Measurements from ENCODE around the gene PCARE. TPM values are rescaled to one million over a fixed set of nuclear protein-coding genes. Genes with fewer than 3 reads are reported as not detected.

PCARE gene
- total and polyA plus RNA-seq, 2 donors (not counting 1 experiment from before 2014, with no cell fraction given), result not detected

DNA sequence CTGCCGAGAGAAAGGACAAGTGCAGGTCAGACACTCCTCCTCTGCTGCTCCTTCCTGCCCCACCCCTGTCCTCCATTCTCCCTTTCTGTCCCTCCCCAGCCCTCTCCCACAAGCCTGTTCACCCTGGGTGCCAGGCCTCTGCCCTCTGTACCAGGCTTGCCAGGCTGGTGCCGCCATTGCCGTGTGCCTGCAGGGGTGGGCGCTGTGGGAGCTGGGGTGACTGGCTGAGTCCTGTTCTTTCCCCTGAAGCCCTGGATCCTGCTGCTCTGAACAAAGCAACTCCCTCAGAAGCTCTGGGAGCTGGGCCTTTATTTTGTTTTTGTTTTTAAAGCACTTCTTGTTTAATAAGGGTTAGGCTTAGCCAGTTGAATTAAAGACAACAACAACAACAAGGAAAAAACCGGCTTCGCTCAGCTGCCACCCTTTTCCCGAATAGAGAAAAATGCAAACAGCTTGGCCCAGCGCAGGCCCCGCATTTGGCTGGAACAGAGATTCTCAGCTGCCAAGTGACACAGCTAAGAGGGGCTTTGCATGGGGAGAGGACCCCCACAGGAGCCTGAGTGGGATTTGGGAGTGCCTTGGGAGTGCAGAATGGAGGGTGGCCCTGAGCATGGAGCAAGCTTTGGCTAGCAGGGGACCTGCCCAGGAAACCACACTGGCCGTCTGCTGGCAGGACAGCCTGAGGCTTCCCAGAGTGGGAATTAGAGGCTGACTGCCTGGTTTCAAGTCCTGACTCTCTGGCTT, 9.1 kb downstream of the PCARE start:
- Histone ChIP-seq H3K36me3 (ENCODE audit: control insufficient read depth, insufficient read depth, low read length) (no peaks in the 10 kb centered on the region), H3K9me3 (ENCODE audit: control insufficient read depth, insufficient read depth, low read depth, low read length) (no peaks in the 10 kb centered on the region), H3K27me3 (ENCODE audit: control insufficient read depth, insufficient read depth, low read length) (peaks cover 3% of the 10 kb centered on the region), H3K4me2 (ENCODE audit: extremely low read depth, insufficient read depth, low read length) (no peak overlapping the region), H3K9ac (ENCODE audit: insufficient read depth, low read length) (no peak overlapping the region), H4K20me1 (ENCODE audit: control insufficient read depth, extremely low read depth, insufficient read depth, low read length) (no peaks in the 10 kb centered on the region), H3K27ac (ENCODE audit: insufficient read depth, low read length) (no peak overlapping the region), H3K4me1 (ENCODE audit: control insufficient read depth, extremely low read depth, insufficient read depth, low read length) (no peaks in the 10 kb centered on the region), H3K79me2 (ENCODE audit: control insufficient read depth, insufficient read depth, low read length) (no peaks in the 10 kb centered on the region), H3K4me3 (replicated peaks in 1 of 4; ENCODE audit: control extremely low read depth in 1 of 4, insufficient read depth in 1 of 4, low read depth in 3 of 4, low read length in 4 of 4) (no peak overlapping the region), H2AFZ (ENCODE audit: low read length) (peak overlapping the region; percentile 33)
- DNase-seq (ENCODE audit: low read depth in 2 of 2), result no peak
- TF ChIP-seq, protein P1, sequence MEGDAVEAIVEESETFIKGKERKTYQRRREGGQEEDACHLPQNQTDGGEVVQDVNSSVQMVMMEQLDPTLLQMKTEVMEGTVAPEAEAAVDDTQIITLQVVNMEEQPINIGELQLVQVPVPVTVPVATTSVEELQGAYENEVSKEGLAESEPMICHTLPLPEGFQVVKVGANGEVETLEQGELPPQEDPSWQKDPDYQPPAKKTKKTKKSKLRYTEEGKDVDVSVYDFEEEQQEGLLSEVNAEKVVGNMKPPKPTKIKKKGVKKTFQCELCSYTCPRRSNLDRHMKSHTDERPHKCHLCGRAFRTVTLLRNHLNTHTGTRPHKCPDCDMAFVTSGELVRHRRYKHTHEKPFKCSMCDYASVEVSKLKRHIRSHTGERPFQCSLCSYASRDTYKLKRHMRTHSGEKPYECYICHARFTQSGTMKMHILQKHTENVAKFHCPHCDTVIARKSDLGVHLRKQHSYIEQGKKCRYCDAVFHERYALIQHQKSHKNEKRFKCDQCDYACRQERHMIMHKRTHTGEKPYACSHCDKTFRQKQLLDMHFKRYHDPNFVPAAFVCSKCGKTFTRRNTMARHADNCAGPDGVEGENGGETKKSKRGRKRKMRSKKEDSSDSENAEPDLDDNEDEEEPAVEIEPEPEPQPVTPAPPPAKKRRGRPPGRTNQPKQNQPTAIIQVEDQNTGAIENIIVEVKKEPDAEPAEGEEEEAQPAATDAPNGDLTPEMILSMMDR (conservative IDR thresholded peaks at IDR 0.05 in 1 of 2, IDR thresholded peaks at IDR 0.05 in 1 of 2; ENCODE audit: low read depth in 1 of 2, low read length in 2 of 2), result no peak
- no peak for TF ChIP-seq EZH2 (IDR thresholded peaks at IDR 0.05; ENCODE audit: low read length, missing control alignments)

- Histone ChIP-seq H3K27me3 (ENCODE audit: control insufficient read depth, insufficient read depth, low read length) (peaks cover 3% of the 10 kb centered on the region), H2AFZ (ENCODE audit: low read length) (no peak overlapping the region)
Observed at GRCh38 chr2:29064746-29065067, 9.6 kb downstream of the PCARE start.

GRCh38 chr2:29064346-29064715, 10.0 kb downstream of the PCARE start:
- Histone ChIP-seq H3K36me3 (ENCODE audit: control insufficient read depth, insufficient read depth, low read length) (no peaks in the 10 kb centered on the region), H3K27me3 (ENCODE audit: control insufficient read depth, insufficient read depth, low read length) (peaks cover 3% of the 10 kb centered on the region), H2AFZ (ENCODE audit: low read length) (no peak overlapping the region), H3K4me2 (ENCODE audit: extremely low read depth, insufficient read depth, low read length) (peak overlapping the region; percentile 79), H3K9ac (ENCODE audit: insufficient read depth, low read length) (no peak overlapping the region), H3K4me3 (replicated peaks in 1 of 4; ENCODE audit: control extremely low read depth in 1 of 4, insufficient read depth in 1 of 4, low read depth in 3 of 4, low read length in 4 of 4) (no peak overlapping the region), H3K27ac (ENCODE audit: insufficient read depth, low read length) (no peak overlapping the region), H3K79me2 (ENCODE audit: control insufficient read depth, insufficient read depth, low read length) (no peaks in the 10 kb centered on the region), H4K20me1 (ENCODE audit: control insufficient read depth, extremely low read depth, insufficient read depth, low read length) (no peaks in the 10 kb centered on the region), H3K4me1 (ENCODE audit: control insufficient read depth, extremely low read depth, insufficient read depth, low read length) (no peaks in the 10 kb centered on the region), H3K9me3 (ENCODE audit: control insufficient read depth, insufficient read depth, low read depth, low read length) (no peaks in the 10 kb centered on the region)
- DNase-seq (ENCODE audit: low read depth in 2 of 2), result no peak
- TF ChIP-seq, protein P1 (conservative IDR thresholded peaks at IDR 0.05 in 1 of 2, IDR thresholded peaks at IDR 0.05 in 1 of 2; ENCODE audit: low read depth in 1 of 2, low read length in 2 of 2), result no peak
- no peak for TF ChIP-seq EZH2 (IDR thresholded peaks at IDR 0.05; ENCODE audit: low read length, missing control alignments)

More at GRCh38 chr2:29064746-29065067, 9.6 kb downstream of the PCARE start:
- Histone ChIP-seq H3K9me3 (ENCODE audit: control insufficient read depth, insufficient read depth, low read depth, low read length) (no peaks in the 10 kb centered on the region), H3K4me3 (replicated peaks in 1 of 4; ENCODE audit: control extremely low read depth in 1 of 4, insufficient read depth in 1 of 4, low read depth in 3 of 4, low read length in 4 of 4) (no peak overlapping the region), H4K20me1 (ENCODE audit: control insufficient read depth, extremely low read depth, insufficient read depth, low read length) (no peaks in the 10 kb centered on the region), H3K79me2 (ENCODE audit: control insufficient read depth, insufficient read depth, low read length) (no peaks in the 10 kb centered on the region), H3K4me1 (ENCODE audit: control insufficient read depth, extremely low read depth, insufficient read depth, low read length) (no peaks in the 10 kb centered on the region), H3K36me3 (ENCODE audit: control insufficient read depth, insufficient read depth, low read length) (no peaks in the 10 kb centered on the region), H3K4me2 (ENCODE audit: extremely low read depth, insufficient read depth, low read length) (no peak overlapping the region), H3K9ac (ENCODE audit: insufficient read depth, low read length) (no peak overlapping the region), H3K27ac (ENCODE audit: insufficient read depth, low read length) (no peak overlapping the region)
- TF ChIP-seq, protein P1 (conservative IDR thresholded peaks at IDR 0.05 in 1 of 2, IDR thresholded peaks at IDR 0.05 in 1 of 2; ENCODE audit: low read depth in 1 of 2, low read length in 2 of 2), result no peak
- TF ChIP-seq EZH2 (IDR thresholded peaks at IDR 0.05; ENCODE audit: low read length, missing control alignments), result no peak
- DNase-seq (ENCODE audit: low read depth in 2 of 2), result no peak

Data from fibroblast of lung (primary cell).